GM12891 (cell line): ENCODE results near the gene VSIG10L2.

Source experiments
- POLR2A ChIP-seq: IDR thresholded peaks from 2 replicates; pipeline ENCODE4 v1.6.1; 2011; ENCODE audit warnings: low read depth, low read length, control low read depth
- POLR2AphosphoS5 ChIP-seq: IDR thresholded peaks from 2 replicates; pipeline ENCODE4 v1.6.1; 2011; ENCODE audit warnings: low read depth, low read length, control low read depth
- POU2F2 ChIP-seq: IDR thresholded peaks from 2 replicates; pipeline ENCODE4 v1.6.1; 2011; ENCODE audit warnings: low read depth, mild to moderate bottlenecking, control low read depth, low read length, moderate library complexity
- SPI1 ChIP-seq: IDR thresholded peaks from 2 replicates; pipeline ENCODE4 v1.6.1; 2011; ENCODE audit warnings: low read depth, low read length, control low read depth
- TAF1 ChIP-seq: IDR thresholded peaks from 2 replicates; pipeline ENCODE4 v1.6.1; 2011; ENCODE audit warnings: low read depth, low read length, control low read depth

GRCh38 chr11:125945011-125945796, 640 bp upstream of the VSIG10L2 start:
- TF ChIP-seq POLR2AphosphoS5 (no peak), POLR2A (no peak), SPI1 (no peak), TAF1 (no peak), POU2F2 (no peak)
